Spleen (tissue), 11 donors: ENCODE measurements around the gene ELL3. TPM values are rescaled to one million over a fixed set of nuclear protein-coding genes. Genes with fewer than 3 reads are reported as not detected.

ENCODE experiments used
- DNase-seq: peaks from one replicate; pipeline ENCODE4 v3.0.0-alpha.2; 2020
- H3K27ac ChIP-seq, 8 donors: fragments of 200-600 bp; sonication (generic) in 7 of 8; 1 replicate in 4 of 8; 2 replicates in 4 of 8; pipeline versions ENCODE4 v1.5.0 to v1.8.0; 2016 to 2021; ENCODE audit warnings: inconsistent platforms in 4 of 8, mild to moderate bottlenecking in 4 of 8, moderate library complexity in 1 of 8
- H3K27me3 ChIP-seq, 7 donors: fragments of 200-600 bp; sonication (generic) in 6 of 7; replicated peaks in 1 of 7; 1 replicate in 4 of 7; 2 replicates in 3 of 7; pipeline versions ENCODE4 v1.5.0 to v1.8.0; 2016 to 2021; ENCODE audit warnings: inconsistent platforms in 3 of 7, mild to moderate bottlenecking in 1 of 7
- H3K36me3 ChIP-seq, 6 donors: fragments of 200-600 bp; sonication (generic) in 5 of 6; 1 replicate in 4 of 6; 2 replicates in 2 of 6; pipeline versions ENCODE4 v1.5.0 to v1.8.0; 2016 to 2021; ENCODE audit warnings: inconsistent platforms in 2 of 6
- H3K4me1 ChIP-seq, 6 donors: fragments of 200-600 bp; sonication (generic) in 5 of 6; 1 replicate in 3 of 6; 2 replicates in 3 of 6; pipeline versions ENCODE4 v1.5.0 to v1.8.0; 2016 to 2021; ENCODE audit warnings: inconsistent platforms in 3 of 6
- H3K4me3 ChIP-seq, 8 donors: fragments of 200-600 bp; sonication (generic) in 7 of 8; 1 replicate in 4 of 8; 2 replicates in 4 of 8; pipeline versions ENCODE4 v1.5.0 to v1.8.0; 2016 to 2021; ENCODE audit warnings: inconsistent platforms in 4 of 8, mild to moderate bottlenecking in 4 of 8, moderate library complexity in 2 of 8
- H3K9me3 ChIP-seq, 8 donors: fragments of 200-600 bp; sonication (generic) in 7 of 8; 1 replicate in 4 of 8; 2 replicates in 4 of 8; pipeline versions ENCODE4 v1.5.0 to v1.8.0; 2016 to 2021; ENCODE audit warnings: inconsistent platforms in 4 of 8
- CTCF ChIP-seq, 11 experiments: fragments of 200-600 bp in 7 of 11; fragments of 450-650 bp in 4 of 11; sonication (generic) in 4 of 11; IDR thresholded peaks in 8 of 11; conservative IDR thresholded peaks in 3 of 11; 1 replicate in 7 of 11; 2 replicates in 4 of 11; pipeline versions ENCODE4 v1.4.0 to v1.8.0; 2016 to 2021; ENCODE audit warnings: antibody characterized with exemption in 11 of 11, inconsistent platforms in 4 of 11, mild to moderate bottlenecking in 1 of 11
- POLR2A ChIP-seq, 3 donors: fragments of 450-650 bp; IDR thresholded peaks; one replicate each; pipeline ENCODE4 v1.5.1; 2017; ENCODE audit warnings: antibody characterized with exemption in 3 of 3, mild to moderate bottlenecking in 1 of 3
- POLR2AphosphoS5 ChIP-seq, 3 donors: sonication (generic); formaldehyde crosslinking; IDR thresholded peaks; one replicate each; pipeline ENCODE4 v1.5.1; 2017; ENCODE audit warnings: antibody characterized with exemption in 3 of 3
- WGBS, 5 donors: extraction: QIAGEN DNeasy Blood & Tissue Kit in 3 of 5; methylation state at CpG; one replicate each; pipeline versions ENCODE4 v1.1.5 to v1.1.7; 2013 to 2018; 5-methylcytosine and 5-hydroxymethylcytosine counted together
- intact Hi-C: fragments of 100-400 bp; cut with DNase I; formaldehyde crosslinking; loops from one replicate; pipeline ENCODE4 v1.15.0; 2023; ENCODE audit warnings: low total_unique reads
- polyA plus RNA-seq, 3 donors: library from polyadenylated mRNA; stranded (reverse); fragments of 200-250 nt; gene quantifications; one replicate each; pipeline ENCODE4 v1.2.1, GENCODE V29; 2013
- total RNA-seq, 7 donors: library from RNA; depleted of rRNA in 3 of 7; stranded (reverse); fragments of >200 nt in 3 of 7; fragmentation: NEBNext Ultra II Directional in 4 of 7; extraction: Animal tissue kit (Norgen Biotek cat#: 25700) in 4 of 7; gene quantifications; one replicate each; pipeline versions ENCODE4 v1.1.0 to v1.2.1, GENCODE V29; 2016 to 2021
- donor health status: healthy with polysubstance abuse.
- donor health status: DM: no; HTN: no; CAD: no; lungs with moderate emphysema.
- donor health status: DM: no; HTN: no; CAD: no.
- donor health status: Bipolar disorder and iron deficiency.
- donor health status: healthy.
- donor health status: DM: no; HTN: no; CAD: no.
- donor health status: DM: yes; HTN: yes; CAD: no.

The ELL3 gene
- total and polyA plus RNA-seq, 10 donors, result 1.7 to 44.4 (median 4.1) TPM

DNA sequence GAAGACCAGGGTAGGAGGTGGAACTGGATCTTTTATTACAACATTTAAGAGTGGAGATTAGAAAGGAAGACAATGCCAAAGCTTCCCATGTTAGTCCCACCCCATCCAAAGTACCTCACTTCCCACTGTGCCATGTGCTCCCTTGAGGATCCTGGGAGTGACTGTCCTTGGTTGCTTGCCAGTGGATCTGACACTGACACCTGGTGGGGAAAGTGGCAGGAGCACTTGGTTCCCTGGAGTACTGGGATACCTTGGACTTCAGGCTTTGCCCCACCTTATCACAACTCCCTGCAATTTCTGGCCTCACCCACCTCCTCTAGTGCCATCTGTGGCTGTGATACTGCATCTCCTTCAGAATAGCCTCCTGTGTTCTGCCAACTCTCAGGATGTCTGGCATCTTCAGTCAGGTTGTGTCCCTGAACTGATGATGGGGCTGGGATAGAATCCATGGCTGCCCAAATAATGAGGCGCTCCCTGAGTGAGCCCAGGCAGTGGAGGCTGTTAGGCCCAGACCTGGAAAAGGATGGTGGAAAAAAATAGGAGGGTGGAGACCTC is 1.3 kb downstream of the ELL3 start:
- no peaks in the 10 kb centered on the region for H3K27me3 ChIP-seq
- no peaks in the 10 kb centered on the region for H3K9me3 ChIP-seq
- peak overlapping the region in 4 of 8 donors; percentile 87 to 91 (median 90) for H3K27ac ChIP-seq
- H3K4me3 ChIP-seq, result peak overlapping the region in 3 of 8 donors; percentile 59 to 75 (median 65)
- peaks cover 8 to 50% (median 28%) of the 10 kb centered on the region in 6 donors for H3K4me1 ChIP-seq
- WGBS, 5 donors, result 85 to 100% (median 100%) methylated on average over 1 of the region's 1 CpG
- H3K36me3 ChIP-seq, result peaks cover 0 to 39% (median 34%) of the 10 kb centered on the region in 6 donors
- intact Hi-C loops, result no loop called here
- DNase-seq, result no peak
- peak in 1 of 3 donors; percentile 30 for TF ChIP-seq POLR2AphosphoS5 (IDR thresholded peaks at IDR 0.05)
- TF ChIP-seq CTCF (IDR thresholded peaks at IDR 0.05 in 8 of 11, conservative IDR thresholded peaks at IDR 0.05 in 3 of 11), result peak in 1 of 11 experiments; percentile 10
- no peak for TF ChIP-seq POLR2A (IDR thresholded peaks at IDR 0.05)

DNA sequence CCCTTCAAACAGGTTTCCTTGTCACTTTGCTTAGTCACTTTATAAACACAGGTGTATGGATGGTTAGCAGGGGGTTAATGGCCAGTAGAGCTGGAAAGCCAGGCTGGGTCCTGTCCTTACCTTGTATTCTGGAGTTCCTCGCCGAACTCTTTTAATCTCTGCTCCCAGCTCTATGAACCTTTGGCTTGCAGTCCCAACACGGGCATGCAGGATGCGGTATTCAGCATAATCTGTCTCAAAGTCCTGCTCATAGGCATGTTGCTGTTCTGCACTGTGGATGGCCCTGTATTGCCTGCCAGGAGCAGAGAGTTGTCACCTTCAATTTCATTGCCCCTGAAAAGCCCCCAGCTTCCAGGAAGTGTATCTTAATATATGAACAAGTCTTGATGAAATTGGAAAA is 2.7 kb downstream of the ELL3 start:
- Histone ChIP-seq H3K4me3 (no peak overlapping the region), H3K9me3 (no peaks in the 10 kb centered on the region), H3K27ac (no peak overlapping the region), H3K4me1 (peaks cover 9 to 50% (median 31%) of the 10 kb centered on the region in 6 donors), H3K27me3 (no peaks in the 10 kb centered on the region), H3K36me3 (peaks cover 0 to 53% (median 46%) of the 10 kb centered on the region in 6 donors)
- 78 to 88% (median 86%) methylated on average over 4 of the region's 4 CpGs for WGBS, 5 donors
- intact Hi-C loops, result no loop called here
- TF ChIP-seq POLR2AphosphoS5 (IDR thresholded peaks at IDR 0.05), result no peak
- no peak for TF ChIP-seq CTCF (IDR thresholded peaks at IDR 0.05 in 8 of 11, conservative IDR thresholded peaks at IDR 0.05 in 3 of 11)
- no peak for TF ChIP-seq POLR2A (IDR thresholded peaks at IDR 0.05)
- no peak for DNase-seq

GRCh38 chr15:43772624-43773023 is 4.1 kb downstream of the ELL3 start:
- TF ChIP-seq POLR2A (IDR thresholded peaks at IDR 0.05) (no peak), POLR2AphosphoS5 (IDR thresholded peaks at IDR 0.05) (no peak), CTCF (IDR thresholded peaks at IDR 0.05 in 8 of 11, conservative IDR thresholded peaks at IDR 0.05 in 3 of 11) (no peak)
- Histone ChIP-seq H3K4me3 (no peak overlapping the region), H3K36me3 (peaks cover 0 to 68% (median 60%) of the 10 kb centered on the region in 6 donors), H3K4me1 (peaks cover 2 to 43% (median 24%) of the 10 kb centered on the region in 6 donors), H3K27me3 (no peaks in the 10 kb centered on the region), H3K27ac (peak overlapping the region in 2 of 8 donors; percentile 15 to 56), H3K9me3 (no peaks in the 10 kb centered on the region)
- no peak for DNase-seq
- intact Hi-C loops, result no loop called here

- H3K4me1 ChIP-seq, result peaks cover 0 to 36% (median 19%) of the 10 kb centered on the region in 6 donors
- TF ChIP-seq CTCF (IDR thresholded peaks at IDR 0.05 in 8 of 11, conservative IDR thresholded peaks at IDR 0.05 in 3 of 11), result no peak
- TF ChIP-seq POLR2AphosphoS5 (IDR thresholded peaks at IDR 0.05), result peak in 1 of 3 donors; percentile 62
- no peak for TF ChIP-seq POLR2A (IDR thresholded peaks at IDR 0.05)
- H3K27me3 ChIP-seq, result no peaks in the 10 kb centered on the region
- DNase-seq, result no peak
- H3K36me3 ChIP-seq, result peaks cover 0 to 76% (median 68%) of the 10 kb centered on the region in 6 donors
- H3K4me3 ChIP-seq, result no peak overlapping the region
- H3K27ac ChIP-seq, result peak overlapping the region in 5 of 8 donors; percentile 10 to 56 (median 33)
- 63 to 75% (median 69%) methylated on average over 2 of the region's 2 CpGs for WGBS, 5 donors
- no peaks in the 10 kb centered on the region for H3K9me3 ChIP-seq
- intact Hi-C loops, result no loop called here
Measured at GRCh38 chr15:43771816-43772215, 5.0 kb downstream of the ELL3 start.
